Suppressor macrophage (primary cell): Measurements from ENCODE around the gene KCNE4.

Experiments
- DNase-seq, 4 experiments: peaks; one replicate each; pipeline ENCODE4 v3.0.0-alpha.2; 2020 to 2022

KCNE4 gene

DNA sequence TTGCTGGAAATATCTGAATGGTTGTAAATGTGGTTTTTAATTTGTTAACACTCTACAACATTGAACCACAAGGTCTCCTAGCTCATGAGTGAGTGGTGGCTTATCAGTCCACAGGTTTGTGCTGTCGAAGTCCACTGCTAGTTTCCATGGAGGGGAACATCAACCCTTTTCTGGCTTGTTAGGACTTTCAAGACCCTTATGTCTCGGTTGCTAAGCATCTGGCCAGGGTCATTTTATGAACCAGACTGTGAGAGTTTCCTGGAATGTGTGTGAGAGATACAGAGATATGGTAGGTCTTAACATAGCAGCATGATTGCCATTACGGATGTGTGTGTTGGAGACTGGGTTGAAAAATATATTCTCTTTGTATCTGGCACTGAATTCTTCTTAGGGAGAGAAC, 36.9 kb downstream of the KCNE4 start:
- DNase-seq, result no peak

DNA sequence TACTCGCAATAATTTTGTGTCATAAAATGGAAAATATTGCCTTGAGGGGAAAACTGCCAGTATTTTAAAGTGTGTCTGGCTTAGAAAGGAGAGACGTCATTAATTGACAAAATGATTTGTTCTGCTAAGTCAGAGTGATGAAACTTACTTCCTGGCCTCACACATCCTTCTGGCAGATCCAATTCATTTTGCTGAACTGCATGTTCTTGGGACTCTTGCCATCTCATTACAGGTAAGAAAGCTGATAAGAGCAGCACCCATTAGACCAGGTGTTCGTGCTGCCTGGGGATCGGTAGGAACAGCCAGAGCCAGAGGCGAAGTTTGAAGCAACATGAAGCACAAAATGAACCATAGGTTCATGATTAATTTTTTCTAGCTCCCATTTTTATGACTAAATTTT, 38.0 kb downstream of the KCNE4 start:
- no peak for DNase-seq

DNA sequence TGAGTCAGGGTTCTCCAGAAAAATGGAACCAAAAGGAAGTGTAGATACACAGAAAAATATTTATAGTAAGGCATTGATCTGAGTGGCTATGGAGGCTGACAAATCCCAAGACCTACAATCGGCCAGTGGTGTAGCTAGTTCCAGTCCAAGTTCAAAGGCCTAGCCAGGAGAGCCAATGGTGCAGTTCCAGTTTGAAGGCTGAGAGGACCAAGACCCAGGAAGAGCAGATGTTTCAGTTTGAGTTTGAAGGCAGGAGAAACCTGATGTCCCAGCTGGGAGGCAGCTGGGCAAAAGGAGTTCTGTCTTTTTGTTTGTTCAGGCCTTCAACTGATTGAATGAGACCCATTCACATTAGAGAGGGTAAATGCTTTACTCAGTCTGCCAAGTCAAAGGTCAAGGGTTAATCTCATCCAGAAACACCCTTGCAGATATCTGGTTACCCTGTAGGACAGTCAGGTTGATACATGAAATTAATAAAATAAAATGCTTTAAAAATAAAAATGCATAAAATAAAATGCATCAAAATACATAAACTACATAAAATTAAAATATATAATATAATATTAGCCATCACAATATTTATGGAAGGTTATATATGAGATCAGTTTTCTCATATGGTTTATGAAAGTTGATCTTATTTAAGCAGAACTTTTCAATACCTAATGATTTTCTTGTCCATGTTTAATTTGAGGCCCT, 38.7 kb downstream of the KCNE4 start:
- DNase-seq, result no peak

DNA sequence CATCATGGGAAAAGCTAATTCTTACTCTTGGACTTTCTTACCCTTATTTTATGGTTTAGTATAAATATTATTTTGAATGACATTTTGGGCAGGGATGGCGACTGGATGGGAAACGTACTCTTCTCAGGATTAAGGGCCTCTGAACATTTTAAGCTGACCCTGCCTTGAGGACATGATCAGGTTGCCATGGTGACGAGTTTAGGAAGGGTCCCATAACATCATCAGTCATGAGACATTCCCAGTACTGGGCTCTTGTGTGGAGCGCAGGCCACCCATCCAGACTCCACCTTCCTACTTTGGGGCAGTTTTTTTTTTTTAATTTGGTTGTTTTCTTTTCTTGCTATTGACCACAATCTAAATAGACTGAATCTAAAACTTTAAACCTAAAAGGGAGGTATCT, 40.7 kb downstream of the KCNE4 start:
- DNase-seq, result no peak

DNA sequence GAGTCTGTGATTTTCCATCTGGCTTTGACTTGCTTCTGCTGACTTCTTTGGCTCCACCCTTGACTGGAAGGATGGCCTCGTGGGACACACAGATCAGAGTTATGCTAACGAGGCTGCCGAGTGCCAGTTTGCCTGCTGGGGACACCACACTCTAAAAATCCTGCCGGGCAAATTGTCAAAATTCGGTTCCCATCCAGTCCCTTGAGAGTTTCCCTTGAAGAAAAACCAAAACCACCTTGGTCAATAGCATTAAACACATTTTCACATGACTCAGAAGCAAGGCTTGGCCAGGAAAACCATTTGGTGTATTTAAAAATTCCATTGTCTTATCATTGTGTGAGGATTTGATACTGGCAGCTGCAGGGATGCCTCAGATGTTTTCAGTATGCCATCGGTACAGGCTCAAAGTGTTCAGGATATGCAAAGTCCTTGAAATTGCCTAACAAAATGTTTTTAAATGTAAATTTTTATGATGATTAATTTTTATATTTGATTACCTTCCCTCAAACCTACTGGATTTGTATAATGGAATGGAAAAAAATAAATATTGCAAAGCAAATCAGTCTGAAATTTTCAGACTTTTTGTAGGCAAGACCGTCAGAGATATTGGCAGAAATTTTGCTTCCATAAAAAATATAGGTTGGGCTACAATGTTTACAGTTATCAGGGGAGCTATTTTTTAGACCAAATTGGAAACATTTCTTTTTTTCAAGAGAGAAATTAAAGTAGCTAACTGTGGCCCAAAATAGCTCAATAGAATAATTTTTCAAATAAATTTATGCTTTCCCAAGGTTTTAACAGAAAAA, 41.6 kb downstream of the KCNE4 start:
- no peak for DNase-seq

DNA sequence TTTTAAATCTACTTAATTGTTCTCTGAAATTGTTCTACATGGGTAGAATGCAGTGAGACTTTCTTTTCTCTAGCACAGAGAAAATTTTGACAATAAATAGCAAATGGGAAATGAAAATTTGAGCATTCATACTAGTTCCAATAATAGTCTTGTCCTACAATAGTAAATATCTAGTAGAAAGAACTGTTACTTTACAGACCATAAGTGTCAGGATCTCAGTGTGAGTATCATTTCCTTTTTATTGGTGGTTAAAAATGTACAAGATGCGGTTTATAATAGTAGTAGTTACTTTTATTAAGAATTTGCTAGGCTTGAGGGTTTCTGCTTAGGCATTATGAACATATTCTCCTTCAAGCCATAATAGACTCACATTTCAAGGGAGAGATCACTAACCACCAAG, 43.2 kb downstream of the KCNE4 start:
- no peak for DNase-seq

DNA sequence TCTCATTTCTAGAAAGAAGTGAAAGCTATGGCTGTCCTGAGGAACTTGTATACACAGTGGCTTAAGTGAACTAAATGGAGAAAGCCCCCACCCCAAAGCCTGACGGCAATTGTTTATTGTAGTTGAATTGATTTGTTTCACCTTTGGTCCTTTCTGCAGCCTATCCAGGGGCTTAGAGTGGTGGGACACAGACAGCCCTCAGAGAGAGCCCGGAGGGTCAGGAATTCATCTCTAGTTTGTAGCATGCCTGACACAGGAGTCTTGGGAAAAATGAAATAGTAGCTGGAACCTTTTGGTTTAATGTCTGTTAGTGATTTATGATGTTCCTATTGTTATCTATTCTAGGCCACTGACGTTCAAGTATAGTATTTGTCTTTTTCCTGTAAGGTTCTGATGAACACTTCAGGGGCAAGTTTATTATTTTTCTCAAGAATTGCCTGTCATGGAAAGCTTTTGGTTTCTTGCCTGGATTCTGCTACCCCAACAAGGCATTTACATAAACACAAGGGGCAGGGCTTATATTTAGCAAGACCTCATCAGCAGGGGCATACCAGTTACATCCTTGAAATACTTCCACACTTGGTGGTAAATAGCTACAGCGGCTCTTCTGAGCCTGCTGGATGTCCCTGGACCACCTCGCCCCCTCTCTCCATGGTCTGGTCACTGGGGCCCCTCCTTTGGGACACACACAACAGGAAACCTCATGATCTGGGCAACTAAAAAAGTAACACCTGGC, 44.4 kb downstream of the KCNE4 start:
- DNase-seq, result no peak

DNA sequence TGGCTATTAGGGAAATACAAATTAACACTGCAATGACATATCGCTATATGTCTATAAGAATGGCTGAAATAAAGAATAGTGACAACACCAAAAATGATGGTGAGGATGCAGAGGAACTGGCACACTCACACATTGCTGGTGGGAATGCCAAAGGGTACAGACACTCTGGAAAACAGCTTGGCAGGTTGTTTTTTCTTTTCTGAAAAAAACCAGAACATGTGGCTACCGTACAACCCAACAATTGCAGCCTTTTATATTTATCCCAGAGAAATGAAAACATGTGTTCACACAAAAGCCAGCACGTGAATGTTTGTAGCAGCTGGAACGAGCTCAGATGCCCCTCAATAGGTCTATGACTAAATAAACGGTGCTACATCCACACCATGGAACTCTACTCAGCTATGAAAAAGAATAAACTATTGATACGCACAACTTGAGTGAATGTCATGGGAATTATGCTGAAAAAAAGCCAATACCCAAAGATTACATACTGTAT, 45.9 kb downstream of the KCNE4 start:
- DNase-seq, result no peak

DNA sequence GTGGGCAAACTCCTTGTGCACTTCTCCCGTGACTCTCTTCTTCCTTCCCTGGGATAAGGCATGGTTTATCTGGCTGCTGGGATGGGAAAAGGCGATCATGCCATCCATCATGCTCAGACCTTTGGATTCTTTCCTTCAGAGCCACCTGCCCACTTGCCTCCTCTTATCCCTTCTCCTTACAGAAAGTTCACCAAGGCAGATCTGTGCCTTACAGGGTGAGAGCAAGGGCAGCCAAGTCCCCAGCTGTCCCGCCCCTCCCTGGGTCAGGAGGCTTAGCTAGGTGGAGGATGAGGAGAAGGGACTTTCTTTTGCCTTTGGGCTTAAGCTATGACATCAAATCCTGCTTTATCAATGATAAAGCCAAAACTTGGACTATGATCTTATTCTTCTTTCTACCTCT, 47.6 kb downstream of the KCNE4 start:
- no peak for DNase-seq

DNA sequence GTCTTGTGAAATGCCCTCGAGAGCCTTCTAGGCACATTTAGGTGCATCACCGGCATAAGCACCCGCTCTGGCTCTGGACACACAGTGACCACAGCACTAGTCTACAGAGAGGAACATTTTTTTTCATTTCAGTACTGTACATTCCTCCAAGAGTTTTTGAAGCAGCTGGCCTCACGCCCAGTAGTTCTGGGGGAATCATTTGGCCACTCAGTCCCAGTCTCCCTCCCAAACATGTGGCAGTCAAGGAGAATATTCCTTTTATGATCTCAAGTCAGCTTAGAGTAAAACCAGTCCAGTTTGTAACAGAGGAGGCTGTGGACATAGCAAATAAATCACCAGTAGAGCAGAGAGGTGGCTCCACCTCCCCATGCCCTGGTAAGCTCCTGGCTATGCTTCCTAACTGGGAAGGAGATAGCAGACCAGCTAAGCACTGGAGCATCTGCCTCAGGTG, 48.1 kb downstream of the KCNE4 start:
- DNase-seq, result no peak

DNA sequence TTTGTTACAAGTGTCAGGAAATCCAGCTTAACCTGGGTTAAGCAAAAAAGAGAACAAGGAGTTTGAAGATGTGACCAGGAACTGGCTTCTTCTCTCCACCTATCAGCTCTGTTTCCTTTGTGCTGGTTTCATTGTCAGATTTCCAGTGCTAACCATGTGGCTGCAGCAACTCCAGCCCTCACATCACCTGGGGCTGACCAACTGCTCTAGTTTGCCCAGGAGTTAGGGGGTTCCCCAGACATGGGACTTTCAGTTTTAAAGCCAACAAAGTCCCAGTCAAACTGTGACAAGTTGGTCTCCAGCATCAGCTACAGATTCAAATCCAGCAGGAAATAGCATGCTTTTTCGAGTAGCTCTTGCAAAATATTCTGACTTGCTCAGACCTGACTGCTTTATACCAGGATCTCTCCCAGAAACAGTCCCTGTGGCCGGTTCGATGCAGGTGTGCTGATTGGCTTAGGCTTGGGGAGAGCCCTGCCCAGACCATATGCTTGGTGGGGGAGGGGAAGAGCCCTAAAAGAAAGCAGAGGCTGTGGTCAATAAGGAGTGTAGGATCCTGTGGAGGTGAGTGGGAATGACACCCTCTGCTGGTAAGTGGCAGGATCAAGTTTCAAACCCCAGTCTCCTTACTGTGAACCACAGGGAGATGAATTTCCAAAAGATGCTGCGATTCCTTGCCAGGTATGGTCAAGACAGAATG, 49.5 kb downstream of the KCNE4 start:
- peak in 3 of 4 experiments; percentile 10 to 33 (median 33) for DNase-seq

DNA sequence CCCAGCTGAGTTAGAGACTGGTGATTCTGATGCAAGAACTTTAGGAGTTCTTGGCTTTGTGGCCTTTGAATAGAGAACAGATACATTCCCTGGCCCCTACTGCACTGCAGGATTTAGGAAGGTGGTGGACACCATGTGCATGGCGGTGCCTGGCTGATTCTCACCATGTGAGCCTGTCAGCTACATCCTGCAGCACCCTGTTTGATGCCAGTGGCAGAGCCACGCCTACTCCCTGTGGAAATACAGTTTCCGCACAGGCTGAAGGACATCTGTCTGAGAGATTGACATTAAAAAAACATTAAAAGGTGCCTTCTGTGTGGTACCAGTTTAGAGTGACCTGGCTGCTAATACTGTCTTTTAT, 50.0 kb downstream of the KCNE4 start:
- DNase-seq, result no peak

DNA sequence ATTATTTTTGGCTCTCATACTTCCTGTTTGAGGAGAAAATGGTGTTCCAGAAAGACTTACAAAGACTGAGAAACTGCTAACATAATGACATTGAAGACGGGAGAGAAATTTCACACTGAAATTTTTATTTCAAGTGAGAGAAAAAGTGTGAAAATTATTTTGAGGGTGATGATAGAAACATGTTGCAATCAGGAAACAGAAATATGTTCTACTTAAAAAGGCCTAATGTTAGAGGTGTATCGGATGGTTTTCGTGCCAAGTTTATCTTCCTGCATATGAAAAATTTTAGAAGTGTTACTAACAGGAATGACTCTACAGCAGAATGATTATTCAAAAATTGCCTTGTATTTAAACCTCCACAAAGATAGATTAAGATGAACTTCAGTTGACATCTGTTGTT, 50.5 kb downstream of the KCNE4 start:
- no peak for DNase-seq

DNA sequence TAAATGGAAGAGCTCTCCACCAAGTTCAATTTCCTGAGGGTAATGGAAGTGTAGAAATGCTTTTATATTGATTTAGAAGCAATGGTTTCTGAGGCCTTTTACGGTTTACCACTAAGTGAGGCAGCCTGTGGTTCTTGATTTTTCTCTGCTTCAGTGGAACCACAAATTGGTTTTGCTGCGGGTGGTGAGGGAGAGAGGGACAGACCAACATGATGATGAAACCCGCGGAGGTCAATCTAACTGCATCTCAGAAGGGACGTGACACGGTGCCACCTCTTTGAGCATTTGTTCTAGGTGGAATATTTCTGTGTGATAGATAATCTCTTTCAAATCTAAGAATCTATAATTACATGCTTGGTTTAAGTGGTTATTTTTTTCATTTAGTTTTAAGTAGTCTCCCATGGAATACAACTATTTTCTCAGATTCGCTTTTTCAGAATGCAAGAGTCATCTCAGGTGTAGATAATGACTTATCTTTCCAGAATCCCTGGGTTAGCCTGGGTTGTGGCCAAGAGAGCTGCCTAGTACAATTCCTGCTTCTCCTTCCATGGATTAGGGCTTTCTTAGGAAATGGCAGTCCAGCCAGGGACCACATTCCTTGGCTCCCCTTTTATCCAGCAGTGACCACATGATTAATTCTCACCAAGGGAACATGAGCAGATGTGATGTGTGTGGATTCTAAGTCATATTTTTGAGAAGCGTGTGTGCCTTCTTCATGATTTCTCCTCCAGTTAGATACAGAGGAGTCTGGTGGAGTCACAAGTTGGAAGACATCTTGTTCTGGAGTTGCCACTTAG, 52.5 kb downstream of the KCNE4 start:
- DNase-seq, result no peak
